NCI-H2227 treated with DMSO at 0.1 percent for 48 hours (cell line): Measurements from ENCODE around the gene PCDHA13.
"Not testable (repeated sequence)": the region's sequence is repeated elsewhere in the genome, so short reads cannot be mapped to it uniquely, and the experiment has no call there.

Source experiments
- DNase-seq: peaks from one replicate; lab custom pipeline; 2025; lab: John Stamatoyannopoulos, UW

Gene PCDHA13

DNA sequence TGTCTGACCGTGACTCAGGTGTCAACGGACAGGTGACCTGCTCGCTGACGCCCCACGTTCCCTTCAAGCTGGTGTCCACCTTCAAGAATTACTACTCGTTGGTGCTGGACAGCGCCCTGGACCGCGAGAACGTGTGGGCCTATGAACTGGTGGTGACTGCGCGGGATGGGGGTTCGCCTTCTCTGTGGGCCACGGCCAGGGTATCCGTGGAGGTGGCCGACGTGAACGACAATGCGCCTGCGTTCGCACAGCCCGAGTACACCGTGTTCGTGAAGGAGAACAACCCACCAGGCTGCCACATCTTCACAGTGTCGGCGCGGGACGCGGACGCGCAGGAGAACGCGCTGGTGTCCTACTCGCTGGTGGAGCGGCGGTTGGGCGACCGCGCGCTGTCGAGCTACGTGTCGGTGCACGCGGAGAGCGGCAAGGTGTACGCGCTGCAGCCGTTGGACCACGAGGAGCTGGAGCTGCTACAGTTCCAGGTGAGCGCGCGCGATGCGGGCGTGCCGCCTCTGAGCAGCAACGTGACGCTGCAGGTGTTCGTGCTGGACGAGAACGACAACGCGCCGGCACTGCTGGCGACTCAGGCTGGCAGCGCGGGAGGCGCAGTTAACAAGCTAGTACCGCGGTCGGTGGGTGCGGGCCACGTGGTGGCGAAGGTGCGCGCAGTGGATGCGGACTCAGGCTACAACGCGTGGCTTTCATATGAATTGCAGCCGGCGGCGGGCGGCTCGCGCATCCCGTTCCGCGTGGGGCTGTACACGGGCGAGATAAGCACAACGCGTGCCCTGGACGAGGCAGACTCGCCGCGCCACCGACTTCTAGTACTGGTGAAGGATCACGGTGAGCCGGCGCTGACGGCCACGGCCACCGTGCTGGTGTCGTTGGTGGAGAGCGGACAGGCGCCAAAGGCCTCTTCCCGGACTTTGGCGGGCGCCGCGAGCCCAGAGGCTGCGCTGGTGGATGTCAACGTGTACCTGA, 11.4 kb upstream of the PCDHA13 start:
- no peak for DNase-seq

DNA sequence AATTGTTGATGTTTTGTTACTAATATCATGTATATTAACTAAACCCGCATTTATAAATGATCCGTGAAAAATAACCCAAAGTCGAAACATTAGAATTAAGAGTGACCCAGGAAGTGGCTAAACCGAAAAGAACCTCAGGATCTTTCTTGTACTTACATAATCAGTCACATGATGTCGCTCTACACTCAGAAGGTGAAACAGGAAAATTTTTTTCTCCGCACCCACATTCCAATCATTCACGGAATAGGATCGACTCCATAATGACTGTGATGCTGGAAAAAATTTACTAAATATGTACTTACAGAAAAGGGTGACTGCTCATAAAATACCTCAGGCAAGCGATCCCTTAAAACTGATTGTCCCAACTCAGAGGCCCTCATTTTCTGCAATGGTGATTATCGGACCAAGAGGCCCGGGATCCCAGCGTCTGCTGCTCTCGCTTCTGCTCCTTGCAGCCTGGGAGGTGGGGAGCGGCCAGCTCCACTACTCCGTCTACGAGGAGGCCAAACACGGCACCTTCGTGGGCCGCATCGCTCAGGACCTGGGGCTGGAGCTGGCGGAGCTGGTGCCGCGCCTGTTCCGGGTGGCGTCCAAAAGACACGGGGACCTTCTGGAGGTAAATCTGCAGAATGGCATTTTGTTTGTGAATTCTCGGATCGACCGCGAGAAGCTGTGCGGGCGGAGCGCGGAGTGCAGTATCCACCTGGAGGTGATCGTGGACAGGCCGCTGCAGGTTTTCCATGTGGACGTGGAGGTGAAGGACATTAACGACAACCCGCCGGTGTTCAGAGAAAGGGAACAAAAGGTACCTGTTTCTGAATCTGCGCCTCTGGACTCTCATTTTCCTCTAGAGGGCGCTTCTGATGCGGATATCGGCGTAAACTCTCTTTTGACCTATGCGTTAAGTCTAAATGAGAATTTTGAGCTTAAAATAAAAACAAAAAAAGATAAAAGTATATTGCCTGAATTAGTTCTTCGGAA, 6.5 kb upstream of the PCDHA13 start, which contains the start of gene PCDHA12:
Gene PCDHA12, plus strand, starts transcription at position 224 of the 981 bp plus-strand sequence. Its CDS starts 165 bp downstream, at position 389.
- no peak for DNase-seq

DNA sequence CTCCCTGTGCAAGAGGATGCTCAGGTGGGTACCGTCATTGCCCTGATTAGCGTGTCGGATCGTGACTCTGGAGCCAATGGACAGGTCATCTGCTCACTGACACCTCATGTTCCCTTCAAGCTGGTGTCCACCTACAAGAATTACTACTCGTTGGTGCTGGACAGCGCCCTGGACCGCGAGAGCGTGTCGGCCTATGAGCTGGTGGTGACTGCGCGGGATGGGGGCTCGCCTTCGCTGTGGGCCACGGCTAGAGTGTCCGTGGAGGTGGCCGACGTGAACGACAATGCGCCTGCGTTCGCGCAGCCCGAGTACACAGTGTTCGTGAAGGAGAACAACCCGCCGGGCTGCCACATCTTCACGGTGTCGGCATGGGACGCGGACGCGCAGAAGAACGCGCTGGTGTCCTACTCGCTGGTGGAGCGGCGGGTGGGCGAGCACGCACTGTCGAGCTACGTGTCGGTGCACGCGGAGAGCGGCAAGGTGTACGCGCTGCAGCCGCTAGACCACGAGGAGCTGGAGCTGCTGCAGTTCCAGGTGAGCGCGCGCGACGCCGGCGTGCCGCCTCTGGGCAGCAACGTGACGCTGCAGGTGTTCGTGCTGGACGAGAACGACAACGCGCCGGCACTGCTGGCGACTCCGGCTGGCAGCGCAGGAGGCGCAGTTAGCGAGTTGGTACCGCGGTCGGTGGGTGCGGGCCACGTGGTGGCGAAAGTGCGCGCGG, 5.2 kb upstream of the PCDHA13 start:
- not testable (repeated sequence) for DNase-seq

DNA sequence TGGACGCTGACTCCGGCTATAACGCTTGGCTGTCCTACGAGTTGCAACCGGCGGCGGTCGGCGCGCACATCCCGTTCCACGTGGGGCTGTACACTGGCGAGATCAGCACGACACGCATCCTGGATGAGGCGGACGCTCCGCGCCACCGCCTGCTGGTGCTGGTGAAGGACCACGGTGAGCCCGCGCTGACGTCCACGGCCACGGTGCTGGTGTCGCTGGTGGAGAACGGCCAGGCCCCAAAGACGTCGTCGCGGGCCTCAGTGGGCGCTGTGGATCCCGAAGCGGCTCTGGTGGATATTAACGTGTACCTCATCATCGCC, 4.7 kb upstream of the PCDHA13 start:
- no peak for DNase-seq

DNA sequence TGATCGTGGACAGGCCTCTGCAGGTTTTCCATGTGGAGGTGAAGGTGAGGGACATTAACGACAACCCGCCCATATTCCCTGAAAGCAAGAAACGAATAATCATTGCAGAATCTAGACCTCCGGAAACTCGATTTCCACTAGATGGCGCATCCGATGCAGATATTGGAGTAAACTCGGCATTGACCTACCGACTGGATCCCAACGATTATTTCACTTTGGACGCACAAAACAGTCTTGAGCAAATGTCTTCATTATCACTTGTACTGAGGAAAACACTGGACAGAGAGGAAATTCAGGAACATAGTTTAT, 621 bp downstream of the PCDHA13 start:
- DNase-seq, result no peak

DNA sequence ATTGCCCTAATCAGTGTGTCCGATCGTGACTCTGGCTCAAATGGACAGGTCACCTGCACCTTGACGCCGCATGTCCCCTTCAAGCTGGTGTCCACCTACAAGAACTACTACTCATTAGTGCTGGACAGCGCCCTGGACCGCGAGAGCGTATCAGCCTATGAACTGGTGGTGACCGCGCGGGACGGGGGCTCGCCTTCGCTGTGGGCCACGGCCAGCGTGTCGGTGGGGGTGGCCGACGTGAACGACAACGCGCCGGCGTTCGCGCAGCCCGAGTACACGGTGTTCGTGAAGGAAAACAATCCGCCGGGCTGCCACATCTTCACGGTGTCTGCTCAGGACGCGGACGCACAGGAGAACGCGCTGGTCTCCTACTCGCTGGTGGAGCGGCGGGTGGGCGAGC, 1.4 kb downstream of the PCDHA13 start:
- DNase-seq, result no peak

DNA sequence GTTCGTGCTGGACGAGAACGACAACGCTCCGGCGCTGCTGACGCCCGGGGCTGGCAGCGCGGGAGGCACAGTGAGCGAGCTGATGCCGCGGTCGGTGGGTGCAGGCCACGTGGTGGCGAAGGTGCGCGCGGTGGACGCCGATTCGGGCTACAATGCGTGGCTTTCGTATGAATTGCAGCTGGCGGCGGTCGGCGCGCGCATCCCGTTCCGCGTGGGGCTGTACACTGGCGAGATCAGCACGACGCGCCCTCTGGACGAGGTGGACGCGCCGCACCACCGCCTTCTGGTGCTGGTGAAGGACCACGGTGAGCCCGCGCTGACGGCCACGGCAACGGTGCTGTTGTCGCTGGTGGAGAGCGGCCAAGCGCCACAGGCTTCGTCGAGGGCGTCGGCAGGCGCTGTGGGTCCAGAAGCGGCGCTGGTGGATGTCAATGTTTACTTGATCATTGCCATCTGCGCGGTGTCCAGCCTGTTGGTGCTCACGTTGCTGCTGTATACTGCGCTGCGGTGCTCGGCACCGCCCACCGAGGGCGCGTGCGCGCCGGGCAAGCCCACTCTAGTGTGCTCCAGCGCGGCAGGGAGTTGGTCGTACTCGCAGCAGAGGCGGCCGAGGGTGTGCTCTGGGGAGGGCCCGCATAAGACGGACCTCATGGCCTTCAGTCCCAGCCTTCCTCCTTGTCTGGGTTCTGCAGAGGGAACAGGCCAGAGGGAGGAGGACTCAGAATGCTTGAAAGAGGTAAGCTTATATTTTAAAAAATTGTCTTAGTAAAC, 2.2 kb downstream of the PCDHA13 start:
- no peak for DNase-seq

DNA sequence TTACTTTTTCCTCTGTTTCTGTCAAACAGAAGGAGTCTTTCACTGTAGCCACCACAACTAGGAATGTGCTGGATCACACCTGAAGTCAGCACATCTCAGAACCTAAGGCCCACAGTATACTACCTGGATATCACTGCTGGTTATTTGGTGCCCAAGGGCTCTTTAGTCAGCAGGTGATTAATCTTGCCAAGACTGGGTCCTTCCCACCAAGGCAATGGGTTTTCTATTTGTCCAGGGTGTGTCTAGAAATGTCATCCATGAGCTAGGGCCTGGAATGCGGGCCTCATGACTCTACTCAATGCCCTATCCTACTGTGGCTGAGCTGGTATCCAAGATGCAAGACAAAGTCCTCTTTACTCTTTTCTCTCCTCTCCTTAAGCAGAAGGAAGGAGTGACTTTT, 34.4 kb downstream of the PCDHA13 start:
- no peak for DNase-seq

DNA sequence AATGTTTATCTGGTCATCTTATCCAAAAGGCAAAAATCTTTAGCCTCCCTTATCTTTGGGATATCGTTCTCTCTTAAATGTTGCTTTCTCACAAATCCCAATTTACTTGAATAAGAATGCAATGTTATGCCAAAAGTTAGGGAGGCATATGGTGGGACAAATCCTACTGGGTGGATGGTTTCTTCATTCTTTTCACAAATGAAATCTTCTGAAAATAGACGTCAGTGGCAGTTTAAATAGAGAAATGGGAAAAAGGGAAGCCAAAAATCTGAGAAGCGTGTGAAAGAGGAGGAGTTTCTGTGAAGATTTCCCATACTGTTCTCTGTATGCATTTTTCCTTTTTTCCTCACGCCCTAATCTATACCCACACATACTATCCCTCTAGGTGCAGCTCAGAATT, 41.7 kb downstream of the PCDHA13 start:
- no peak for DNase-seq

DNA sequence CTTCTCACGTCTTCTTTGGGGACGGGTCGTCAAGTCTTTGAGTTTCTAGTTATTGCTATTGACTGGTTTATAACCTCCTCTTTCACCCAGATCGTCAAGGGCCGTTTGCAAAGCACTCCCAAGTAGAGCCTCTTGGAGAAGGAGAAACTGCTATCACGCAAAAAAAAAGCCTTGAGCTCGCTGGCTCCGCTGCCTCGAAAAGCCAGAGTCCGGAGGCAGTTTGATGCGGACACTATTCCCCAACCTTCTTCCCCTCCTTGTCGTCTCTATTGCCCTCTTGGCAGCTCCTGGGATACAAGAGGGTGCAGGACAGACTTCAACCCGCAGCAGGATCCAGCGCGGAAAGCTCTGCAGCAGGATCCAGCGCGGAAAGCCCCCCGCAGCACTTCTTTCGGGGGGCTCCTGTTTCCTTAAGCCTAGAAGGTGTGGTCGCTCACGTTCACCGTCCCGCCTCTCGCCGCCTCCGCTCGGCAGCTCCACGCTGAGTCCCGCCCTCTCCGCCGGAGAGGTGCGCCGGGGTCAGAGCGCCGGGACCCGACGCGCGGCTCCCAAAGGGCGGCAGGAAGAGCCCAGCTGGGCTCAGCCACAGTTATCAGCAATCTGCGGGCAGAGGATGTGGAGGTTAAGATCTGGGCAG, 44.0 kb downstream of the PCDHA13 start, which contains the start of gene PCDHAC1:
Gene PCDHAC1, plus strand, starts transcription at position 494 of the 637 bp plus-strand sequence. CDS start 594 bp downstream, outside the sequence.
- peak; percentile 5 for DNase-seq

DNA sequence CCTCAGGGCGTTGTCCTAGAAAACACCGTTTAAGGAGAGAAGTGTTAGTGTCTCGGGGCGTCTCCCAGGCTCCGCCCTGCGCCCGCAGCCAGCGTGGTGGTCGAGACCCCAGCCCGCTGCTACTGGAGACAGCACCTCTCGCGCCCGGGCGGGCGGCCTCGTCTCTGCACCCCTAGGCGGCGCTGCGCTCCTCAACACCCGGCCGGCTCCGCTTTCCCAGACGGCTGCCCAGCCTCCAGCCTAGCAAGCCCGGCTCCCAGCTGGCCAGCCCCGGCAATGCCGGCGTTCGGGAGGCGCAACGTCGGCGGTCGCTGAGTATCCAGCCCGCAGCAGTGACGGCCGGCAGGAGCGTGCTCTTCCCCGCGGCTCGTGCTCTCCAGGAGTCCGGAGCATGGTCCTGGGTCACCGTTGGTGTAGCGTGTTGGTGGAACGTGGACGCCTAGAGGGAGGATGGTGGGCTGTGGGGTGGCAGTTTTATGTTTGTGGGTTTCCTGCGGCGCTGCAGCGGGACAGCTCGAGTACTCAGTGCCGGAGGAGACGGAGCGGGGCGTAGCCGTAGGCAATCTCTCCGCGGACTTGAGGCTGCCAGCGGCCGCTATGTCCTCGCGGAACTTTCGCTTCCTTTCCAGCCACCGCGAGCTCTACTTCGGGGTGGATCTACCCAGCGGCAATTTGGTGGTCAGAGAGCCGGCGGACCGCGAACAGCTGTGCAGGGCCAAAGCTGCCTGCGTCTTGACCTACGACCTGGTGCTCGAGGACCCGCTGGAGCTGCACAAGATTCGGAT, 44.7 kb downstream of the PCDHA13 start:
- peak; percentile 85 for DNase-seq

DNA sequence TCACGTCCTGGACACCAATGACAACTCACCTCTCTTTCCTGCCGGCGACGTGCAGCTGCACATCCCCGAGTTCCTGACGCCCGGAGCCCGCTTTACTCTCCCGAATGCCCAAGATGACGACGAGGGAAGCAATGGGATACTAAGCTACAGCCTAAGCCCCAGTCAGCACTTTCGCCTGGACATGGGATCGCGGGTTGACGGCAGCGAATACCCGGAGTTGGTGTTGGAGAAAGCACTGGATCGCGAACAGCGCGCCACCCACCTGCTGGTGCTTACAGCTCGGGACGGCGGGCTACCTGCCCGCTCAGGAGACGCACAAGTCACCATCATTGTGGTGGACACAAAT, 45.3 kb downstream of the PCDHA13 start:
- no peak for DNase-seq
